Colonic mucosa (tissue), 4 donors: ENCODE data around the gene SEMA5A. TPM values are rescaled to one million over a fixed set of nuclear protein-coding genes. Genes with fewer than 3 reads are reported as not detected.

Source experiments
- DNase-seq: peaks from one replicate; pipeline ENCODE4 v3.0.0-alpha.2; 2020
- H3K27ac ChIP-seq: fragments of 200-600 bp; one replicate; pipeline ENCODE4 v1.8.0; 2021
- H3K27me3 ChIP-seq: fragments of 200-600 bp; one replicate; pipeline ENCODE4 v1.8.0; 2021
- H3K36me3 ChIP-seq: fragments of 200-600 bp; one replicate; pipeline ENCODE4 v1.8.0; 2021
- H3K4me1 ChIP-seq: fragments of 200-600 bp; one replicate; pipeline ENCODE4 v1.8.0; 2021; ENCODE audit warnings: mild to moderate bottlenecking
- H3K4me3 ChIP-seq: fragments of 200-600 bp; one replicate; pipeline ENCODE4 v1.8.0; 2021
- H3K9ac ChIP-seq, 2 donors: one replicate each; pipeline ENCODE4 v1.7.0; 2013; ENCODE audit warnings: control low read depth in 2 of 2, low read depth in 2 of 2, low read length in 2 of 2
- H3K9me3 ChIP-seq: fragments of 200-600 bp; one replicate; pipeline ENCODE4 v1.8.0; 2021
- intact Hi-C: fragments of 100-400 bp; cut with DNase I; formaldehyde crosslinking; loops from one replicate; pipeline ENCODE4 v1.14.1; 2022
- total RNA-seq, 2 donors: library from RNA; stranded (reverse); fragmentation: NEBNext Ultra II Directional in 1 of 2; extraction: Animal tissue kit (Norgen Biotek cat#: 25700) in 1 of 2; gene quantifications; one replicate each; pipeline ENCODE4 v1.2.1, GENCODE V29; 2021
- TF ChIP-seq, protein P1 (sequence below): fragments of 200-600 bp; IDR thresholded peaks from one replicate; pipeline ENCODE4 v1.8.0; 2022; ENCODE audit warnings: antibody characterized with exemption, mild to moderate bottlenecking
- donor health status: healthy.
- donor health status: DM: no; HTN: no; CAD: no.
- donor health status: DM: no; HTN: no; CAD: no.

SEMA5A gene
- total RNA-seq, 2 donors from 2014 or later: 23.3 to 32.7 TPM

- H3K36me3 ChIP-seq: no peaks in the 10 kb centered on the region
- H3K4me1 ChIP-seq: no peaks in the 10 kb centered on the region
- no peak for DNase-seq
- no peaks in the 10 kb centered on the region for H3K9me3 ChIP-seq
- H3K9ac ChIP-seq: no peak overlapping the region
- H3K4me3 ChIP-seq: no peak overlapping the region
- H3K27ac ChIP-seq: no peak overlapping the region
- no peaks in the 10 kb centered on the region for H3K27me3 ChIP-seq
- intact Hi-C loops: no loop called here
- TF ChIP-seq, protein P1, sequence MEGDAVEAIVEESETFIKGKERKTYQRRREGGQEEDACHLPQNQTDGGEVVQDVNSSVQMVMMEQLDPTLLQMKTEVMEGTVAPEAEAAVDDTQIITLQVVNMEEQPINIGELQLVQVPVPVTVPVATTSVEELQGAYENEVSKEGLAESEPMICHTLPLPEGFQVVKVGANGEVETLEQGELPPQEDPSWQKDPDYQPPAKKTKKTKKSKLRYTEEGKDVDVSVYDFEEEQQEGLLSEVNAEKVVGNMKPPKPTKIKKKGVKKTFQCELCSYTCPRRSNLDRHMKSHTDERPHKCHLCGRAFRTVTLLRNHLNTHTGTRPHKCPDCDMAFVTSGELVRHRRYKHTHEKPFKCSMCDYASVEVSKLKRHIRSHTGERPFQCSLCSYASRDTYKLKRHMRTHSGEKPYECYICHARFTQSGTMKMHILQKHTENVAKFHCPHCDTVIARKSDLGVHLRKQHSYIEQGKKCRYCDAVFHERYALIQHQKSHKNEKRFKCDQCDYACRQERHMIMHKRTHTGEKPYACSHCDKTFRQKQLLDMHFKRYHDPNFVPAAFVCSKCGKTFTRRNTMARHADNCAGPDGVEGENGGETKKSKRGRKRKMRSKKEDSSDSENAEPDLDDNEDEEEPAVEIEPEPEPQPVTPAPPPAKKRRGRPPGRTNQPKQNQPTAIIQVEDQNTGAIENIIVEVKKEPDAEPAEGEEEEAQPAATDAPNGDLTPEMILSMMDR: no peak
Observed at GRCh38 chr5:9344751-9345240, 201.1 kb downstream of the SEMA5A start.

DNA sequence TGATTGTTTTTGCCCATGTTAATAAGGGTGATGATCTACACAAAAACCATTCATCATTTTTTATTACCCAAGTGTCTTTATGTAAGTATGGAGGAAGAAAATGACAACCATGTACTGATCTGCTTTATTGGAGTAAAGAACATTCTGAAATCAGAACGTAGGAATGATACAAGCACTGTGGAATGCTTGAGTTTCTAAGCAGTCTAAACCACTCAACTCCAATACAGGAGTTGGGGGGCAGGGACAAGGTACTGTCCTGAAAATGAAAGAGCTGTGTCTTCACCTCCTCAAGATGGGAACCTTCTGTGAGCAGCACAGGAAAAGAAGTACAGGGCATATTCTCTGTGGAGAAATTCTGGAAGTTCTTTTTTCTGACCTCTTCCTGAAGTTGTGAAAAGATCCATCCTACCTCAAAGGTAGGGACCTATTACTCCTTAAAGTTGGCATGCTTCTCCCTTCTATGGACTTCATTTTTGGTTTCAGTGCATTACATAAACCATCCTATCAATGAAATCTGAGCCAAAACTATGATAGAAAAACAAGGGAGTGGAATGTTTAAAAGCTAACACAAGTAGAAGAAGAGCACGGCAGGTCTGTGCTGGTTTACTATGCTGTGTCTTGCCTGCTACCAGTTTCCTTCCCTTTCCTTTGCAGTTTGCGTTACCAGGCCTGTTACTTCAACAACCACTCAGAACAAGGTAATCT is 202.6 kb downstream of the SEMA5A start:
- Histone ChIP-seq H3K27me3 (no peaks in the 10 kb centered on the region), H3K36me3 (no peaks in the 10 kb centered on the region), H3K4me3 (no peak overlapping the region), H3K9ac (no peak overlapping the region), H3K27ac (no peak overlapping the region), H3K9me3 (no peaks in the 10 kb centered on the region), H3K4me1 (no peaks in the 10 kb centered on the region)
- no peak for DNase-seq
- TF ChIP-seq, protein P1: no peak
- intact Hi-C loops: no loop called here

DNA sequence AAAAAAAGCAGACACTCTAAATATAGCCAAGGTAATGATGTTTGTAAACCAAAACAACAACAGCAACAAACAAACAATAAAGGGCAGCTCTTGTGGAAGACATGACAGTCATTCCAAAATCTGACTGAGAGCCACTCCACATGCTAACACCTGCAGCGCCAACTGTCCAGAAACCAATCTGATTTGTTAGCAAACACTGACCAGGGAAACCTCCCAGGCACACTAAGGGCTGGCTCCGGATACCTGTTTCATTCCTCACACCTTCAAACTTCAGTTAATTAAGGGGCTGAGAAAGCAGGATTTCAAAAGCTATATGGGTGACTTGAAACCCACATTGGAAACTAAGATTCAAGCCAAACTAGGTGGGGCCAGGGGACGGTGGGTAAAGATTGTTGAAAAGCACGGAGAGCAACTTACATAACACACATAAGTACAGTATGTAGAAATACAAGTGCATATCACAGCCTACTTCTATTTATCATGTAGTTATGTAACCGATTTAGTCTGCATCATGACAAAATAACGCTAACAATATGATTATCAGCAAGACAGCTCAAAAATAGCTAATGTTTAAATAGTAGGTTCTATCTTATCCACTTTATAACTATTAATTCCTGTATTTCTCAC is 203.6 kb downstream of the SEMA5A start:
- H3K4me3 ChIP-seq: no peak overlapping the region
- DNase-seq: no peak

GRCh38 chr5:9340085-9340484 is 205.8 kb downstream of the SEMA5A start:
- intact Hi-C loops: no loop called here
- H3K27ac ChIP-seq: no peak overlapping the region
- no peaks in the 10 kb centered on the region for H3K27me3 ChIP-seq
- TF ChIP-seq, protein P1: no peak
- DNase-seq: no peak
- H3K9me3 ChIP-seq: no peaks in the 10 kb centered on the region
- no peaks in the 10 kb centered on the region for H3K4me1 ChIP-seq
- H3K9ac ChIP-seq: no peak overlapping the region
- no peak overlapping the region for H3K4me3 ChIP-seq
- no peaks in the 10 kb centered on the region for H3K36me3 ChIP-seq

More for the DNA sequence above, 203.6 kb downstream of the SEMA5A start:
- Histone ChIP-seq H3K36me3 (no peaks in the 10 kb centered on the region), H3K9ac (no peak overlapping the region), H3K4me1 (no peaks in the 10 kb centered on the region), H3K27ac (no peak overlapping the region), H3K27me3 (no peaks in the 10 kb centered on the region), H3K9me3 (no peaks in the 10 kb centered on the region)
- intact Hi-C loops: no loop called here
- TF ChIP-seq, protein P1: no peak

DNA sequence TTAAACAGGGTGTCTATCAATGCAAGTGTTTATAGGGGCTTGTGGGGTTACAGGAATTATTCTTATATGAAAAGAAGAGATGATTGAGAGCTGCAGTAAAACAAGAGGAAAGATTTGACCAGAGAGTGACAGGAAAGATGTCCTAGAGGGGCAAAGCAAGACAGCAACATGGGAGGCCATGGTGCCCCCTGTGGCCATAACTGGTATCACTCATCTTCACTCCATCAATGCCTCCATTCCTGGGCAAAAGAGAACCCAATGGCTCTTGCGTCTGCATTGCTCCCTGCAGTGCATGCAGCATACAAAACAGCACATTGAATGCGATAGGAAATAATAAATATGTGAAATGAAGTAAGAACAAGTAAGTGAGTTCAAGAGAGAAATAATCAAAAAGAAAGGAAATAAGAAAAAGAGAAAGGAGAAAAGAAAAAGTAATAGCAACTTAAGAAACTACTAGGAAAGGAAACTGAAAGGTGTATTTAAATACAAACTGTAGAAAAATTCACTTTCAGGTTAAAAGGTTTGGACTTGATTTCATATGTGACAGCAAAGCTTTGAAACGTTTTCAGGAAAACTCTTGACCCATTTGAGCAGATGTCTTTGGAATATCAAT is 206.6 kb downstream of the SEMA5A start:
- intact Hi-C loops: no loop called here
- H3K36me3 ChIP-seq: no peaks in the 10 kb centered on the region
- no peaks in the 10 kb centered on the region for H3K27me3 ChIP-seq
- no peak overlapping the region for H3K9ac ChIP-seq
- H3K4me3 ChIP-seq: no peak overlapping the region
- H3K9me3 ChIP-seq: no peaks in the 10 kb centered on the region
- no peak for DNase-seq
- TF ChIP-seq, protein P1: no peak
- no peaks in the 10 kb centered on the region for H3K4me1 ChIP-seq
- H3K27ac ChIP-seq: no peak overlapping the region
